ENCODE measurements around the gene SLC6A2. TPM values are rescaled to one million over a fixed set of nuclear protein-coding genes. Genes with fewer than 3 reads are reported as not detected.
A peak's percentile ranks its signal among the peaks of the same experiment; 100 is the strongest.

SLC6A2 gene
- total and polyA plus RNA-seq, 4 experiments from 2014 or later: not detected

DNA sequence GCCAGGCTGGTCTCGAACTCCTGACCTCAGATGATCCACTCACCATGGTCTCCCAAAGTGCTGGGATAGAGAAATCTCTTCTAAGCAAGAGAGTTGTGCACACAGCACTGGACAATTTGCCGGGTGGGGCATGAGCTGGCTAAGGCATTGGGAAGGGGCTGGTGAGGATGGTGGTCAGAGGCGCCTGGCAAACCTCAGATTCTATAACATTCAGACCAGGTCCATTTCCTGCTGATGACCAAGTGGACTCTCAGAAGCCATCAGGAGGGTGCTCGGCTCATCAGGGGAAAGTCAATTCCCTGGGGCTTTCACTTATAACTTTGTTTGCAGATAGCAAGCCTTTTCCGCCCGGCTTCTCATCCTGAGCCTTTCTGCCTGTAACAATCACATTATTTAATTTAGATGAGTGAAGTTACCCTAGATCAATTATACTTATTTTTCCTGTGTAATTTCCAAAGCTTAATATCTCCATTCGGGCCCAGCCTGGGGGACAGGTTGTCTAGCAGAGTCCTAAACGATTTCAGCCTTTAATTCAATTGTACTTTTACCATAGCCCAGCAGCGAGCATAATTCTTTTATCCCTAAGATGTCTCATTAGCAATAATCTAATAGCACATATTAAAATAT lies 15.0 kb upstream of the SLC6A2 start:
- peaks cover 12 to 17% of the 10 kb centered on the region in 2 donors for H3K27me3 Mint-ChIP-seq
- ChIA-PET CTCF (ENCODE audit: partially characterized antibody) (no interaction called here), POLR2A (ENCODE audit: partially characterized antibody) (no interaction called here)
- intact Hi-C loops (cut with micrococcal nuclease): no loop called here
- H3K27ac Mint-ChIP-seq: no peak overlapping the region
- H3K4me3 Mint-ChIP-seq: no peak overlapping the region
- no peak overlapping the region for H3K4me3 ChIP-seq (ENCODE audit: low read length in 2 of 2)
- H3K9me3 ChIP-seq (ENCODE audit: control insufficient read depth in 1 of 2, low read length in 2 of 2): no peaks in the 10 kb centered on the region
- H3K27ac ChIP-seq (ENCODE audit: low read depth, low read length): no peak overlapping the region
- DNase-seq: no peak
- H3K4me1 ChIP-seq (ENCODE audit: insufficient read depth, low read length): no peaks in the 10 kb centered on the region
- H3K36me3 Mint-ChIP-seq: no peaks in the 10 kb centered on the region
- H3K4me1 Mint-ChIP-seq: no peaks in the 10 kb centered on the region
- no peaks in the 10 kb centered on the region for H3K36me3 ChIP-seq (ENCODE audit: insufficient read depth, low read length)
- no peaks in the 10 kb centered on the region for H3K9me3 Mint-ChIP-seq
- H3K27me3 ChIP-seq (ENCODE audit: insufficient read depth, low read length): no peaks in the 10 kb centered on the region

GRCh38 chr16:55641430-55642056 lies 14.2 kb upstream of the SLC6A2 start:
- Histone ChIP-seq H3K36me3 (ENCODE audit: insufficient read depth, low read length) (no peaks in the 10 kb centered on the region), H3K27ac (ENCODE audit: low read depth, low read length) (no peak overlapping the region), H3K27me3 (ENCODE audit: insufficient read depth, low read length) (no peaks in the 10 kb centered on the region), H3K4me1 (ENCODE audit: insufficient read depth, low read length) (no peaks in the 10 kb centered on the region), H3K9me3 (ENCODE audit: control insufficient read depth in 1 of 2, low read length in 2 of 2) (no peaks in the 10 kb centered on the region), H3K4me3 (ENCODE audit: low read length in 2 of 2) (no peak overlapping the region)
- no peak overlapping the region for H3K27ac Mint-ChIP-seq
- no peaks in the 10 kb centered on the region for H3K4me1 Mint-ChIP-seq
- intact Hi-C loops (cut with micrococcal nuclease): no loop called here
- DNase-seq: no peak
- H3K27me3 Mint-ChIP-seq: peaks cover 7 to 14% of the 10 kb centered on the region in 2 donors
- H3K36me3 Mint-ChIP-seq: no peaks in the 10 kb centered on the region
- H3K4me3 Mint-ChIP-seq: no peak overlapping the region
- ChIA-PET CTCF (ENCODE audit: partially characterized antibody) (no interaction called here), POLR2A (ENCODE audit: partially characterized antibody) (no interaction called here)
- H3K9me3 Mint-ChIP-seq: no peaks in the 10 kb centered on the region

GRCh38 chr16:55642611-55643010 lies 13.2 kb upstream of the SLC6A2 start:
- no peaks in the 10 kb centered on the region for H3K9me3 ChIP-seq (ENCODE audit: control insufficient read depth in 1 of 2, low read length in 2 of 2)
- H3K27ac Mint-ChIP-seq: no peak overlapping the region
- no peaks in the 10 kb centered on the region for H3K4me1 ChIP-seq (ENCODE audit: insufficient read depth, low read length)
- no peak overlapping the region for H3K4me3 ChIP-seq (ENCODE audit: low read length in 2 of 2)
- H3K36me3 Mint-ChIP-seq: no peaks in the 10 kb centered on the region
- no peaks in the 10 kb centered on the region for H3K9me3 Mint-ChIP-seq
- H3K27ac ChIP-seq (ENCODE audit: low read depth, low read length): no peak overlapping the region
- H3K27me3 ChIP-seq (ENCODE audit: insufficient read depth, low read length): no peaks in the 10 kb centered on the region
- H3K4me1 Mint-ChIP-seq: no peaks in the 10 kb centered on the region
- peaks cover 6 to 14% of the 10 kb centered on the region in 2 donors for H3K27me3 Mint-ChIP-seq
- intact Hi-C loops (cut with micrococcal nuclease): no loop called here
- no peak overlapping the region for H3K4me3 Mint-ChIP-seq
- ChIA-PET CTCF (ENCODE audit: partially characterized antibody) (no interaction called here), POLR2A (ENCODE audit: partially characterized antibody) (no interaction called here)
- no peak for DNase-seq
- no peaks in the 10 kb centered on the region for H3K36me3 ChIP-seq (ENCODE audit: insufficient read depth, low read length)

DNA sequence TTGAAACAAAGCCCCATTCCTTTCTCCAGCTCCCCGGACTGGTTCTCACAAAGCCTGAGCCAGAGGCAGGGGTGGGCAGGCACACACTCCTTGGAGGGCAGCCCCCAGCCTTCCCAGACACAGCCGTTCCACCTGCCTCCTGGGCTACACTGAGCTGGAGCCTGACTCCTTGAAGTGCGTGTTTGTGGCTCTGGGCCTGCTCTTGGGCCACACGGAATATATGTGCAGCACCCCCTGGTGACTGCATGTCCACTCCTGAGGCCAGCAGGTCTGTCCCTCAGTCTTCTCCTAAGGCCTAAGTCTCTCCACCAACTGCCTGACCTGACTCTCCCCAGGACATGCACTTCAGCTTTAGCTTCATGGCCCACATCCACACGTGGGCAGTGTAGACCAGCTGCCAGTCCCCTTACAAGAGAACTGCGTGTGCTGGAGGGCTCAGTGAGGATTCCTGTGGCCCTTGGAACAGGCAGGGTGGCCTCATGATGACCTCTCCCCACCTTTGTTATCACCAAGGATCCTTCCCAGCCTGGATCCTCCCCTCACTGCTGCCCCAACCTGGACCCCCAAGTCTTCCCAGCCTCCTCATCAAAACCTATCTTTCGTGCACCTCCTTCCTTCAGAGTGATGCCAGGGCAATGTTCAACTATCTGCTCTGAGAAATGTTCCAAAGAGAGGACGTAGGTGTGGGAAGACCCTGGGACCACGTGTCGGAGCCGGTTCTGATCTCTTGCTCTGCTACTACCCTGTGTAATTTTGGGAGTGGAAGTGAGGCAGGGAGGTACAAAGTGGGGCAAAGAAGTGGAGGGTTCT lies 12.4 kb upstream of the SLC6A2 start:
- Mint-ChIP-seq H3K4me1 (no peaks in the 10 kb centered on the region), H3K27ac (peak overlapping the region in 1 of 7 donors; percentile 32)

DNA sequence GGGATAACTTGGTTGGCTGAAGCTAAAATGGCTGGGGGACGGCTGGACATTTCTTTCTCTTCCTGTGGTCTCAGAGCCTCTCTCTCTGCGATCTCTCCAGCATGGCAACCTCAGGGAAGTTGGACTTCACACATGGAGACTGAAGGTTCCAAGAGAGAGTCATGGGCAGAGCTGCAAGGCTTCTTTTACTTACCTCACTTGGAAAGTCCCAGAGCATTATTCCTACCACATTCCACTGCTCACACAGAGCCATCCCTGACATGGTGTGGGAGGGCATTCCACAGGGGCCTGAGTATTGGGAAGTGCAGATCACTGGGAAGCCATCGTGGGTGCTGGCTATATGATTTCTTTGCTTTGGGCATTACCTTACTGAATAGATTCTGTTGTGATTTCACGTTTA lies 9.8 kb upstream of the SLC6A2 start:
- H3K4me1 Mint-ChIP-seq: no peaks in the 10 kb centered on the region
- no peaks in the 10 kb centered on the region for H3K36me3 Mint-ChIP-seq
- CTCF ChIA-PET (ENCODE audit: partially characterized antibody): no interaction called here
- H3K27ac Mint-ChIP-seq: no peak overlapping the region
- H3K36me3 ChIP-seq (ENCODE audit: insufficient read depth, low read length): no peaks in the 10 kb centered on the region
- H3K4me1 ChIP-seq (ENCODE audit: insufficient read depth, low read length): no peaks in the 10 kb centered on the region
- DNase-seq: no peak
- intact Hi-C loops (cut with micrococcal nuclease): no loop called here
- no peak overlapping the region for H3K27ac ChIP-seq (ENCODE audit: low read depth, low read length)
- peaks cover 6 to 9% of the 10 kb centered on the region in 2 donors for H3K27me3 Mint-ChIP-seq
- no peaks in the 10 kb centered on the region for H3K9me3 ChIP-seq (ENCODE audit: control insufficient read depth in 1 of 2, low read length in 2 of 2)
- POLR2A ChIA-PET (ENCODE audit: partially characterized antibody): no interaction called here
- H3K9me3 Mint-ChIP-seq: peaks cover 0 to 3% (median 0%) of the 10 kb centered on the region in 8 donors
- H3K4me3 Mint-ChIP-seq: no peak overlapping the region
- no peaks in the 10 kb centered on the region for H3K27me3 ChIP-seq (ENCODE audit: insufficient read depth, low read length)
- no peak overlapping the region for H3K4me3 ChIP-seq (ENCODE audit: low read length in 2 of 2)

More for the DNA sequence above, 12.4 kb upstream of the SLC6A2 start:
- Histone ChIP-seq H3K9me3 (ENCODE audit: control insufficient read depth in 1 of 2, low read length in 2 of 2) (no peaks in the 10 kb centered on the region), H3K36me3 (ENCODE audit: insufficient read depth, low read length) (no peaks in the 10 kb centered on the region), H3K4me3 (ENCODE audit: low read length in 2 of 2) (no peak overlapping the region), H3K27me3 (ENCODE audit: insufficient read depth, low read length) (no peaks in the 10 kb centered on the region), H3K27ac (ENCODE audit: low read depth, low read length) (no peak overlapping the region), H3K4me1 (ENCODE audit: insufficient read depth, low read length) (no peaks in the 10 kb centered on the region)
- intact Hi-C loops (cut with micrococcal nuclease): no loop called here
- H3K36me3 Mint-ChIP-seq: no peaks in the 10 kb centered on the region
- CTCF ChIA-PET (ENCODE audit: partially characterized antibody): no interaction called here
- H3K9me3 Mint-ChIP-seq: peaks cover 0 to 3% (median 0%) of the 10 kb centered on the region in 8 donors
- H3K4me3 Mint-ChIP-seq: no peak overlapping the region
- DNase-seq: no peak
- POLR2A ChIA-PET (ENCODE audit: partially characterized antibody): no interaction called here
- peaks cover 6 to 14% of the 10 kb centered on the region in 2 donors for H3K27me3 Mint-ChIP-seq

DNA sequence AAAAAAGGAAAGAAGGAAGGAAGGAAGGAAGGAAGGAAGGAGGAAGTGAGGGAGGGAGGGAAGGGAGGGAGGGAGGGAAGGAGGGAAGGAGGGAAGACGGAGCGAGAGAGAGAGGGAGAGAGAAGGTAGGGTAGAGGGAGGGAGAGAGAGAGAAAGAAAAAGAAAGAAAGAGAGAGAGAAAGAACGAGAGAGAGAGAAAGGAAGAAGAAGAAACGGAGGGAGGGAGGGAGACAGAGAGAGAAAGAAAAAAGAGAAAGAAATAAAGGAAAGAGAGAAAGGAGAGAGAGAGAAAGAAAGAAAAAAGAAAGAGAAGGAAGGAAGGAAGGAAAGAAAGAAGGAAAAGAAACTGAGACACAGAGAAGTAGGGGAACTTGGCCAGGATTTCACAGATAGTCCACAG lies 8.4 kb upstream of the SLC6A2 start:
- Mint-ChIP-seq H3K27me3 (peaks cover 6 to 14% of the 10 kb centered on the region in 2 donors), H3K27ac (no peak overlapping the region), H3K4me3 (no peak overlapping the region), H3K36me3 (no peaks in the 10 kb centered on the region), H3K9me3 (peaks cover 0 to 3% (median 0%) of the 10 kb centered on the region in 8 donors), H3K4me1 (no peaks in the 10 kb centered on the region)
- ChIA-PET CTCF (ENCODE audit: partially characterized antibody) (no interaction called here), POLR2A (ENCODE audit: partially characterized antibody) (no interaction called here)
- Histone ChIP-seq H3K36me3 (ENCODE audit: insufficient read depth, low read length) (no peaks in the 10 kb centered on the region), H3K27me3 (ENCODE audit: insufficient read depth, low read length) (no peaks in the 10 kb centered on the region), H3K9me3 (ENCODE audit: control insufficient read depth in 1 of 2, low read length in 2 of 2) (no peaks in the 10 kb centered on the region), H3K4me3 (ENCODE audit: low read length in 2 of 2) (no peak overlapping the region), H3K4me1 (ENCODE audit: insufficient read depth, low read length) (no peaks in the 10 kb centered on the region), H3K27ac (ENCODE audit: low read depth, low read length) (no peak overlapping the region)
- intact Hi-C loops (cut with micrococcal nuclease): no loop called here
- DNase-seq: no peak

DNA sequence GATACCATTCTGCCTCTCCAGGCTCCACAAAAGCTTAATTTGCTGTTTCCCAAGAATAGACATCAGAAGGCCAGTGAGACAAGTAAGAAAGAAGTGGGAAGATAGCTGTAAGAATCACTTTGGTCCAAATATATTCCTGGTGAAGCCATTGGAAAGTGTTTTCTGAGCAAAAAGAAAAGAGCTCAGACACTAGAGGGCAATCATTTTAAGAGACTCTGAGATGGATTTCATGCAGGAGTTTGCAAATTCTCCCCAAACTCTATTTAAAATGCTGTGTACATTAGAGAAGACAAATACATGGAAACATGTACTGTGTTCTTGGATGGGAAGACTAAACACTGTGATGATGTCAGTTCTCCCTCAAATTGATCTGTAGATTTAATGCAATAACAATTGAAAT lies 8.0 kb upstream of the SLC6A2 start:
- H3K27me3 Mint-ChIP-seq: peaks cover 6 to 16% of the 10 kb centered on the region in 2 donors

More for the DNA sequence above, 8.0 kb upstream of the SLC6A2 start:
- no peak overlapping the region for H3K27ac ChIP-seq (ENCODE audit: low read depth, low read length)
- no peak overlapping the region for H3K4me3 ChIP-seq (ENCODE audit: low read length in 2 of 2)
- intact Hi-C loops (cut with micrococcal nuclease): no loop called here
- DNase-seq: no peak
- no peaks in the 10 kb centered on the region for H3K4me1 ChIP-seq (ENCODE audit: insufficient read depth, low read length)
- H3K36me3 Mint-ChIP-seq: no peaks in the 10 kb centered on the region
- H3K27ac Mint-ChIP-seq: no peak overlapping the region
- no peaks in the 10 kb centered on the region for H3K27me3 ChIP-seq (ENCODE audit: insufficient read depth, low read length)
- H3K9me3 ChIP-seq (ENCODE audit: control insufficient read depth in 1 of 2, low read length in 2 of 2): no peaks in the 10 kb centered on the region
- peaks cover 0 to 3% (median 0%) of the 10 kb centered on the region in 8 donors for H3K9me3 Mint-ChIP-seq
- POLR2A ChIA-PET (ENCODE audit: partially characterized antibody): no interaction called here
- CTCF ChIA-PET (ENCODE audit: partially characterized antibody): no interaction called here
- H3K4me3 Mint-ChIP-seq: no peak overlapping the region
- H3K4me1 Mint-ChIP-seq: no peaks in the 10 kb centered on the region
- no peaks in the 10 kb centered on the region for H3K36me3 ChIP-seq (ENCODE audit: insufficient read depth, low read length)

Data from CD4-positive, alpha-beta memory T cell (primary cell).